GM12872 (cell line): Measurements from ENCODE around the gene MACO1.

Experiments used
- TF ChIP-seq, protein P1 (sequence below): IDR thresholded peaks from 3 replicates; pipeline ENCODE4 v1.5.1; 2011; ENCODE audit warnings: low read depth, mild to moderate bottlenecking, low read length, moderate library complexity; ENCODE audit not compliant: insufficient read depth

Gene MACO1

DNA sequence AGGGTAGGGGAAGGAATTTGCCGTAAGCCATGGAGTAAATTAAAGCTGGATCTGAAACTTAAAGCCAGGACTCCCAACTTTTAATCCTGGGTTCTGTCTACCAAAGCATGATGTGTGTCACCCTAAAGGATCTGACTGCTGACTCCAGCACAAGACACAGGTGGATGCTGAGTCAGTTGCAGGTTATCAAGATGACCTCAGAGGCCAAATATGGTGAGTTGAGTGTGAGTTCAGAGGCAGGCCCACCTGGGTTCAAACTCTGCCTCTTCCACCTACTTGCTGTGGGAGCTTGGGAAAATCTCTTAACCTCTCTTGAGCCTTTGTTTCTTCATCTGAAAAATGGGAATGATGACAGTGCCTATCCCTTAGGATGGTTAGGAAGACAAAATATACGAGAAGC is 96.1 kb downstream of the MACO1 start:
- TF ChIP-seq, protein P1, sequence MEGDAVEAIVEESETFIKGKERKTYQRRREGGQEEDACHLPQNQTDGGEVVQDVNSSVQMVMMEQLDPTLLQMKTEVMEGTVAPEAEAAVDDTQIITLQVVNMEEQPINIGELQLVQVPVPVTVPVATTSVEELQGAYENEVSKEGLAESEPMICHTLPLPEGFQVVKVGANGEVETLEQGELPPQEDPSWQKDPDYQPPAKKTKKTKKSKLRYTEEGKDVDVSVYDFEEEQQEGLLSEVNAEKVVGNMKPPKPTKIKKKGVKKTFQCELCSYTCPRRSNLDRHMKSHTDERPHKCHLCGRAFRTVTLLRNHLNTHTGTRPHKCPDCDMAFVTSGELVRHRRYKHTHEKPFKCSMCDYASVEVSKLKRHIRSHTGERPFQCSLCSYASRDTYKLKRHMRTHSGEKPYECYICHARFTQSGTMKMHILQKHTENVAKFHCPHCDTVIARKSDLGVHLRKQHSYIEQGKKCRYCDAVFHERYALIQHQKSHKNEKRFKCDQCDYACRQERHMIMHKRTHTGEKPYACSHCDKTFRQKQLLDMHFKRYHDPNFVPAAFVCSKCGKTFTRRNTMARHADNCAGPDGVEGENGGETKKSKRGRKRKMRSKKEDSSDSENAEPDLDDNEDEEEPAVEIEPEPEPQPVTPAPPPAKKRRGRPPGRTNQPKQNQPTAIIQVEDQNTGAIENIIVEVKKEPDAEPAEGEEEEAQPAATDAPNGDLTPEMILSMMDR: no peak

DNA sequence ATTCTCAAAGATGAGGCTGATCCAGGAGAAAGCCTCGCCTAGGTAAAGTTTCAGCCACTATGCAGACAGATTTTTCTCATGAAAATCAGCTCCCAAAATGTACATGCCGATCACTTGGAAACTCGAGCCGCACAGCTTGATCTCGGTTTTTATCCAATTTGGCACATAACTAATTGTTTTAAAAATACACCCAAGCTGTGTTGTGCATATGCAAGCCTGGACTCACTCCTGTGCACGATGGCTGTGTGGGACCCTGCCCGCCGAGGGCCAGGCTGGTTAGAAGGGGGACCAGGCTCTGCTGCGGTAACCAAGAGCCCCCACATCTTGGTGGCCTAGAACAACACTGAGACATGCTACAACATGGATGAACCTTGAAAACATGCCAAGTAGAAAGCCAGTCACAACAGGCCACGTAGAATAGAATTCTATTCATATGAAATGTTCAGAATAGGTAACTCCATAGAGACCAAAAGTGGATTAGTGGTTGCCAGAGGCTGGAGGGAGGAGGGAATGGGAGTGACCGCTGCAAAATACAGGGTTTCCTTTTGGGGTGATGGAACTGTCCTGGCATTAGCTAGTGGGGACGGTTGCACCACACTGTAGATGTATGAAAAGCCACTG is 96.6 kb downstream of the MACO1 start:
- TF ChIP-seq, protein P1: no peak

- TF ChIP-seq, protein P1: no peak
These were observed 97.4 kb downstream of the MACO1 start for GRCh38 chr1:25527946-25528595.

DNA sequence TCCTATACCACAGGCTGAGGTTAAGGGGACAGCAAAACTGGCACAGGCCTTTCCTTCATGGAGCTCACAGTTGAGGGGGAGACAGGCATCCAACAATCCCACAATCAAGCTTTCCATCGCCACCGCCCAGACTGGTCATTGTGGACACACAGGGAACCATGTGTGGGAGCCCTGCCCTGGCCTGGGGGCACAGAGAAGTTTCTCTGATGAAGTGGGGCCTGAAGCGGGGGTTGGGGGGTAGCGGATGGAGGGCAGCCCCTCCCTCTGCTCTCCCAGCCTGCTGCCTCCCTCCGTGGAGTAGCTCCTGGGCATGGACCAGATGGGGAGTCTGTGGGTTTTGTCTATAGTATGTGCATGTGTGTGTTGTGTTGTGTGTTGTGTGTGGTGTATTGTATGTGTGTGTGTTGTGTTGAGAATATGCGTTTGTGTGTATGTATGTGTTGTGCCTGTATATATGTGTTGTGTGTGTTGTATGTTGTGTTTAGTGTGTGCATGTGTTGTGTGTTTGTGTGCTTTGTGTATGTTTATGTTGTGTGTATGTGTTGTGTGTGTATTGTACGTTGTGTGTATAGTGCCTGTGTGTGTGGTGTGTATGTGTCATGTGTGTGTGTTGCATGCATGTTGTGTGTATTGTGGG is 98.3 kb downstream of the MACO1 start:
- TF ChIP-seq, protein P1: no peak

- TF ChIP-seq, protein P1: no peak
These were observed 99.0 kb downstream of the MACO1 start for GRCh38 chr1:25529518-25530185.

DNA sequence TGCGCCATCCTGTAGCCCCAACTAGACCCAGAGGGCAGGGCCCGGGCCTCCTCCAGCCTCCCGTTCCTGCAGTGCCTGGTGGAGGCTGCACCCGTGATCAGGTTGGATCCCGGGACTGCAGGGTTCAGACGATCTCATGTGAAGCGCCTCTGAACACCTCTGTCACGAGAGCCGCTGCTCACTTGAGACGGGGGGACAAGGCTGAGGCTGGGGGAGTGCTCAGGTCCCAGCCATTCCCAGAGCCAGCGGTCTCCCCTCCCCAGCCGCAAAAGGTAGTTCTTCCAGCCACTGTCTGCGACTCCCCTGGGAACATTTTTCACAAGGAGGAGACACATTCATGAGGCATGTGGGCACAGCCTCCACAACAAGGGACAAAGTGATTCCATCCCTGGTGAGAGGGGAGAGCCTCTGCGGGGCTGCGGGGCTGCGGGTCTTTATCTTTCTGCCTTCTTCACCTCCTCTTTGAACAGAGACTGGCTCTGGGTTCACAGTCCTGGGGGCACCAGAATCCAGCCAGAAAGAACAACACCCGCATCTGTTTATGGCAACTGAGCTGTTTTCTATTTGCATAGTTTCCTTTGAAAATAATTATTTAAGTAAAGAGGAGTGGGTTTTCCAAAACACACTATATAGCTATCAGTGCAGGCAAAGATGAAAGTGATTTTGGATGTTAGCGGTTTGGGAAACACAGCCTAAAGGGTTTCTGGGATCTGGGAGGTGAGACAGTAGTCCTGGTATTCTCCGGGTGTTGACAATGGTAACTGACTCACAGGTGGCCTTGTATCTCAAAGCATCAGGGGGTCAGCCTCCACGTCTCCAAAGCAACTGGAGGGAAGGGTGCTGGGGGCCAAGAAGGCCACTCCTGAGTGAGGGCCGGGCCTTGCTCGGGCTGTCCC is 99.7 kb downstream of the MACO1 start:
- TF ChIP-seq, protein P1: no peak
